ENCODE data around the gene IGSF6. TPM values are rescaled to one million over a fixed set of nuclear protein-coding genes. Genes with fewer than 3 reads are reported as not detected.
"Not testable (repeated sequence)": the region's sequence is repeated elsewhere in the genome, so short reads cannot be mapped to it uniquely, and the experiment has no call there.

Gene IGSF6
- total and polyA plus RNA-seq, 2 of the 13 experiments (the other 11 are each of a cell fraction or from before 2014, with no cell fraction given), result not detected

GRCh38 chr16:21629616-21630539 is 22.5 kb downstream of the IGSF6 start:
- ATAC-seq; intact Hi-C loops (cut with micrococcal nuclease; ENCODE audit: unreplicated experiment); CTCF ChIA-PET (ENCODE audit: low intra/inter-chr PET ratio, low total read pairs); DNase-seq (ENCODE audit: low spot score); FAIRE-seq; H3K27me3 ChIP-seq (ENCODE audit: control insufficient read depth in 1 of 2, insufficient read depth in 2 of 2, low read length in 2 of 2); H4K20me1 ChIP-seq (ENCODE audit: insufficient read depth, low read length); H3K9ac ChIP-seq (ENCODE audit: insufficient read depth, low read depth, low read length); BruUV-seq (replicated peaks); H3K9me3 ChIP-seq (ENCODE audit: low read length); H3K27ac ChIP-seq (ENCODE audit: extremely low read length, insufficient read depth, low read length); in situ Hi-C loops (cut with HindIII; ENCODE audit: extremely low pct_ligation_motif_present, low pct_unique_long_range_greater_than_20kb); H3K4me2 ChIP-seq (ENCODE audit: low read depth, low read length); H2AFZ ChIP-seq (ENCODE audit: low read length); H3K79me2 ChIP-seq (ENCODE audit: insufficient read depth, low read length); H3K4me3 ChIP-seq (replicated peaks in 1 of 3; ENCODE audit: insufficient read depth in 1 of 3, low read depth in 2 of 3, low read length in 3 of 3): not testable (repeated sequence)
- Histone ChIP-seq H3K36me3 (replicated peaks in 1 of 2; ENCODE audit: control insufficient read depth in 1 of 2, insufficient read depth in 2 of 2, low read length in 2 of 2) (peaks cover 14 to 32% of the 10 kb centered on the region in 2 experiments), H3K4me1 (ENCODE audit: insufficient read depth, low read length) (peaks cover 59% of the 10 kb centered on the region)
- TF ChIP-seq, protein P1, sequence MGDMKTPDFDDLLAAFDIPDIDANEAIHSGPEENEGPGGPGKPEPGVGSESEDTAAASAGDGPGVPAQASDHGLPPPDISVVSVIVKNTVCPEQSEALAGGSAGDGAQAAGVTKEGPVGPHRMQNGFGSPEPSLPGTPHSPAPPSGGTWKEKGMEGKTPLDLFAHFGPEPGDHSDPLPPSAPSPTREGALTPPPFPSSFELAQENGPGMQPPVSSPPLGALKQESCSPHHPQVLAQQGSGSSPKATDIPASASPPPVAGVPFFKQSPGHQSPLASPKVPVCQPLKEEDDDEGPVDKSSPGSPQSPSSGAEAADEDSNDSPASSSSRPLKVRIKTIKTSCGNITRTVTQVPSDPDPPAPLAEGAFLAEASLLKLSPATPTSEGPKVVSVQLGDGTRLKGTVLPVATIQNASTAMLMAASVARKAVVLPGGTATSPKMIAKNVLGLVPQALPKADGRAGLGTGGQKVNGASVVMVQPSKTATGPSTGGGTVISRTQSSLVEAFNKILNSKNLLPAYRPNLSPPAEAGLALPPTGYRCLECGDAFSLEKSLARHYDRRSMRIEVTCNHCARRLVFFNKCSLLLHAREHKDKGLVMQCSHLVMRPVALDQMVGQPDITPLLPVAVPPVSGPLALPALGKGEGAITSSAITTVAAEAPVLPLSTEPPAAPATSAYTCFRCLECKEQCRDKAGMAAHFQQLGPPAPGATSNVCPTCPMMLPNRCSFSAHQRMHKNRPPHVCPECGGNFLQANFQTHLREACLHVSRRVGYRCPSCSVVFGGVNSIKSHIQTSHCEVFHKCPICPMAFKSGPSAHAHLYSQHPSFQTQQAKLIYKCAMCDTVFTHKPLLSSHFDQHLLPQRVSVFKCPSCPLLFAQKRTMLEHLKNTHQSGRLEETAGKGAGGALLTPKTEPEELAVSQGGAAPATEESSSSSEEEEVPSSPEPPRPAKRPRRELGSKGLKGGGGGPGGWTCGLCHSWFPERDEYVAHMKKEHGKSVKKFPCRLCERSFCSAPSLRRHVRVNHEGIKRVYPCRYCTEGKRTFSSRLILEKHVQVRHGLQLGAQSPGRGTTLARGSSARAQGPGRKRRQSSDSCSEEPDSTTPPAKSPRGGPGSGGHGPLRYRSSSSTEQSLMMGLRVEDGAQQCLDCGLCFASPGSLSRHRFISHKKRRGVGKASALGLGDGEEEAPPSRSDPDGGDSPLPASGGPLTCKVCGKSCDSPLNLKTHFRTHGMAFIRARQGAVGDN (CRISPR knock-in tag; IDR thresholded peaks at IDR 0.05), result peak; percentile 21; the same call in 1 of the 2 replicates
- peak; percentile 71 for TF ChIP-seq NFYB (CRISPR knock-in tag; IDR thresholded peaks at IDR 0.05)
- peak; percentile 65 for TF ChIP-seq MAFF (IDR thresholded peaks at IDR 0.05; ENCODE audit: low read depth, low read length)
- TF ChIP-seq MAFK (conservative IDR thresholded peaks at IDR 0.05 in 1 of 2, IDR thresholded peaks at IDR 0.05 in 1 of 2; ENCODE audit: low read length in 2 of 2), result peak; percentile 55 to 78
- peak; percentile 51; the same call in 1 of the 2 replicates for TF ChIP-seq NFYC (CRISPR knock-in tag; IDR thresholded peaks at IDR 0.05)
- TF ChIP-seq, protein P2, sequence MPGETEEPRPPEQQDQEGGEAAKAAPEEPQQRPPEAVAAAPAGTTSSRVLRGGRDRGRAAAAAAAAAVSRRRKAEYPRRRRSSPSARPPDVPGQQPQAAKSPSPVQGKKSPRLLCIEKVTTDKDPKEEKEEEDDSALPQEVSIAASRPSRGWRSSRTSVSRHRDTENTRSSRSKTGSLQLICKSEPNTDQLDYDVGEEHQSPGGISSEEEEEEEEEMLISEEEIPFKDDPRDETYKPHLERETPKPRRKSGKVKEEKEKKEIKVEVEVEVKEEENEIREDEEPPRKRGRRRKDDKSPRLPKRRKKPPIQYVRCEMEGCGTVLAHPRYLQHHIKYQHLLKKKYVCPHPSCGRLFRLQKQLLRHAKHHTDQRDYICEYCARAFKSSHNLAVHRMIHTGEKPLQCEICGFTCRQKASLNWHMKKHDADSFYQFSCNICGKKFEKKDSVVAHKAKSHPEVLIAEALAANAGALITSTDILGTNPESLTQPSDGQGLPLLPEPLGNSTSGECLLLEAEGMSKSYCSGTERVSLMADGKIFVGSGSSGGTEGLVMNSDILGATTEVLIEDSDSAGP (CRISPR knock-in tag; IDR thresholded peaks at IDR 0.05; ENCODE audit: borderline replicate concordance), result peak; percentile 29; the same call in 1 of the 2 replicates
- peak; percentile 13; the same call in 1 of the 2 replicates for TF ChIP-seq ZNF768 (CRISPR knock-in tag; IDR thresholded peaks at IDR 0.05)
- TF ChIP-seq AGO2 (optimal IDR thresholded peaks at IDR 0.05; ENCODE audit: low read depth, low read length), result peak; percentile 37
- 98% methylated on average over 32 of the region's 37 CpGs for WGBS (ENCODE audit: low lambda C conversion rate)
- POLR2A ChIA-PET, result interaction anchor here (1.1 kb wide), 1 partner anchor 9 kb away, joined by 4 read pairs; no protein-coding TSS in a partner anchor
